Superior temporal gyrus (tissue), 1 donor: Measurements from ENCODE around the gene GOLGA8M.
"Not testable (repeated sequence)": the region's sequence is repeated elsewhere in the genome, so short reads cannot be mapped to it uniquely, and the experiment has no call there.

Experiments
- DNase-seq: peaks from one replicate; pipeline ENCODE4 v3.0.0-alpha.2; 2016; ENCODE audit errors: extremely low spot score

The GOLGA8M gene, protein sequence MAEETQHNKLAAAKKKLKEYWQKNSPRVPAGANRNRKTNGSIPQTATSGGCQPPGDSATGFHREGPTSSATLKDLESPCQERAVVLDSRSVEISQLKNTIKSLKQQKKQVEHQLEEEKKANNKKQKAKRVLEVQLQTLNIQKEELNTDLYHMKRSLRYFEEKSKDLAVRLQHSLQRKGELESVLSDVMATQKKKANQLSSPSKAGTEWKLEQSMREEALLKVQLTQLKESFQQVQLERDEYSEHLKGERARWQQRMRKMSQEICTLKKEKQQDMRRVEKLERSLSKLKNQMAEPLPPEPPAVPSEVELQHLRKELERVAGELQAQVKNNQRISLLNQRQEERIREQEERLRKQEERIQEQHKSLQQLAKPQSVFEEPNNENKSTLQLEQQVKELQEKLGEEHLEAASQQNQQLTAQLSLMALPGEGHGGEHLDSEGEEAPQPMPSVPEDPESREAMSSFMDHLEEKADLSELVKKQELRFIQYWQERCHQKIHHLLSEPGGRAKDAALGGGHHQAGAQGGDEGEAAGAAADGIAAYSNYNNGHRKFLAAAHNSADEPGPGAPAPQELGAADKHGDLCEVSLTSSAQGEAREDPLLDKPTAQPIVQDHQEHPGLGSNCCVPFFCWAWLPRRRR

DNA sequence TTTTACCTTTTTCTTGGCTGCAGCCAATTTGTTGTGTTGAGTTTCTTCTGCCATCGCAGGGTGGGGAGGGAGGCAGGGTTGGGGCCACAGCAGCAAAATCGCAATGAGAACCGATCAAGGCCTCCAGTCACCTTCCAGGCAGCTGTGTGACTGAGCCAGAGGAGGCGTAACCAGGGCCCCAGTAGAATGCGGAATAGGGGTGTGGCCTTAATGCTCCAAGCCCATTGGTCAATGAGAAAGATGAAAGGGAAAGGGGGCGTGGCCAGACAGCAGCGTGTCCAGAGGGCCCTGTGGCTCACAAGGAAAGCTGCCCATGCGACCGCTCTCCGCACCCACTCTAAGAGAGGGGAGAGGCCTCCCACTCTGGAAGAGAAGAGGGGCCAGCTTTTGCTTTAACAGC is at the start of gene GOLGA8M:
TSS of gene GOLGA8M (minus strand) at position 152 of the 400 bp plus-strand sequence. CDS start at position 54, 98 bp downstream.
- DNase-seq, result not testable (repeated sequence)

DNA sequence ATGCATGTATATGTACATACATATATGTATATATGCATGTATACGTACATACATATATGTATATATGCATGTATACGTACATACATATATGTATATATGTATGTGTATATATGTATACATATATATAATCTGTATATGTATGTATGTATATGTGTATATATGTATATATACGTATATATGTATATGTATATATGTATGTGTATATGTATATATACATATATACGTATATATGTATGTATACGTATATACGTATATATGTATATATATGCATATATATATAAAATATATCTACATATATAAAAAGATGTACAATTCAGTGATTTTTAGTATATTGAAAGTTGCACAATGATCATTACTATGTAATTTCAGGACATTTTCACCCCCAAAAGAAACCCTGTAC is 30.7 kb upstream of the GOLGA8M start:
- not testable (repeated sequence) for DNase-seq

DNA sequence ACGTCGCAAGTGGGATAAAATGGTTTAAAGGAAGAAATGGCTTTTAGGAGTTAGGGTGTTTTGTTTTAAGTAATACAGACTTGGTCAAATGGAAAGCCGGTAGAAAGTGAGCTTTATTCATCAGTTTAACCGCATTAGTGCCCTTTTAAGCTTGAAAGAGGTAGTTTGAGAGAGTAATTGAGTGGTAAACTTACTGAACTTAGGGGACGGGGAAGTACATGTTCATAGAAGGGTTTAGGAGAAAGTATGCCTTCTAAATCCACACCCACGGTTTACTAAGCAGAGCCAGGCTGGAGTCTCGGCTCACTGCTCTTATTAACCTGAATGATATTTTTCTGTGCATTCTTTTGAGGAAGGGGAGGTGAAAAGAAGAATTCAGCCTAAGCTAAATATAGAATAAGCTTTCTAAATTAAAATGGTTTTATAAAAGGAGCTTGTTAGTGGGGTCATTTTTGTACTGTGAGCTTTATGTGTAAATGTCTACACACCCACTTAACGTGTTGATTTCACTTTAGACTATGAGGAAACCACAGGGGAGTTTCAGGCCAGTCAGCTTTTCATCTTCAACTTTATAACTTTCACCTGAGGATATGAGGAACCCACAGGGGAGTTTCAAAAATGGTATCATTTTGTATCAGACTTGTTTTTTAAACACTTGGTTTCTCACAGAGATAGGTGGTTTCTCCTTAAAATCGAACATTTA is 26.5 kb upstream of the GOLGA8M start:
- DNase-seq, result not testable (repeated sequence)

DNA sequence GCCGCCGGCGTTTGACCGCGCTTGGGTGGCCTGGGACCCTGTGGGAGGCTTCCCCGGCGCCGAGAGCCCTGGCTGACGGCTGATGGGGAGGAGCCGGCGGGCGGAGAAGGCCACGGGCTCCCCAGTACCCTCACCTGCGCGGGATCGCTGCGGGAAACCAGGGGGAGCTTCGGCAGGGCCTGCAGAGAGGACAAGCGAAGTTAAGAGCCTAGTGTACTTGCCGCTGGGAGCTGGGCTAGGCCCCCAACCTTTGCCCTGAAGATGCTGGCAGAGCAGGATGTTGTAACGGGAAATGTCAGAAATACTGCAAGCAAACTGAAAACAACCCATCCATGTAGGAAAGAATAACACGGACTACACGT is 26.0 kb upstream of the GOLGA8M start:
- DNase-seq, result not testable (repeated sequence)

DNA sequence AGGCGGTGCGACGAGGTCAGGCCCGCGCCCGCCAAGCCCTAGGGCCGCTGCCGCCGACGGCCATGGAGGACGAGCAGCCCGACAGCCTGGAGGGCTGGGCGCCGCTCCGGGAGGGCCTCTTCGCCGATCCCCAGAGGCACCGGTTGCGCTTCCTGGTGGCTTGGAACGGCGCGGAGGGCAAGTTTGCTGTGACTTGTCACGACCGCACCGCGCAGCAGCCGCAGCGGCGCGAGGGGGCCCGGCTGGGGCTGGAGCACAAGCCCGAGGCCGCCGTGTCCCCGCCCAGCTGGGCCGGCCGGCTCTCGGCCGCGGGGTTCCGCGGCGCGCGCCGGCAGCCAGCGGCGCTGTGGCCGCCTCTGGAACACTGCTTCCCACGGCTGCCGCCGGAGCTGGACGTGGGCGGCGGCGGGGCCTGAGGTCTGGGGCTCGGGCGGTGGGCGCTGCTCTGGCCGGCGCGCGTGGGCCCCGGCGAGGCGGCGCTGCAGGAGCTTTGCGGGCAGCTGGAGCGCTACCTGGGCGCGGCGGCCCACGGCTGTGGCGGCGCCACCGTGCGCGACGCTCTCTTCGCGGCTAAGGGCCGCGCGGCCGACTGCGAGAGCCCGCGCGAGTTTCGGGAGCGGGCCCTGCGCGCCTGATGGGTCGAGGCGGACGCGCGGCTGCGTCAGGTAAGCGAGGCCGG is 25.4 kb upstream of the GOLGA8M start:
- peak; percentile 21 for DNase-seq

DNA sequence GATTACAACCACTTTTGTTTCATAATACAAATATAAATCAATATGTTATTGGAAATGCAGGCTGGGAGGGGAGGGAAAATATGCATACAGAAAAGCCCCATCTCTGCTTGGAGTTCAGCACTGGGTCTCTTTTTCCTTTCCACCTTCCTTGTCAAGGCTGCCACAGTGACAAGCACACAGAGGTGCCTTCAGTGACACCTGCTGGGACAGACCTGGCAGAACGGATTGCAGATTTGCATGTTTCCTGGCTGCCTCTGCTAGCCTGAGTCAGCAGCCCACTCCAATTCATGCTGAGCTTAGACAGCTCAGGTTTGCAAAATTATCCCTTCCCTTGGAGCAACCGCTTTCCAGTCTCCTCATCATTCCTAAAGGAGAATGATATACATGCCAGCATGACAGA is 15.8 kb upstream of the GOLGA8M start:
- not testable (repeated sequence) for DNase-seq

DNA sequence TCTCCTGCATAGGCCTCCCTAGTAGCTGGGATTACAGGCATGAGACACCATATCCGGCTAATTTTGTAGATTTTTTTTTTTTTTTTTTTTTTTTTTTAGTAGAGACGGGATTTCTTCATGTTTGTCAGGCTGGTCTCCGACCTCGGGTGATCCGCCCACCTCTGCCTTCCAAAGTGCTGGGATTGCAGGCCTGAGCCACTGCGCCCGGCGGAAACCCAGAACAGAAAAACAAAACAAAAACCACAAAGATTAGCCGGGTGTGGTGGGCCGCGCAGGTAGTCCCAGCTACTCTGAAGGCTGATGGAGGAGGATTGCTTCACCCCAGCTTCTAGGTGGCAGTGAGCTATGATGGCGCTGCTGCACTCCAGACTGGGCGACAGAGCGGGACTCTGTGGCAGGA is 14.8 kb upstream of the GOLGA8M start:
- DNase-seq, result not testable (repeated sequence)

DNA sequence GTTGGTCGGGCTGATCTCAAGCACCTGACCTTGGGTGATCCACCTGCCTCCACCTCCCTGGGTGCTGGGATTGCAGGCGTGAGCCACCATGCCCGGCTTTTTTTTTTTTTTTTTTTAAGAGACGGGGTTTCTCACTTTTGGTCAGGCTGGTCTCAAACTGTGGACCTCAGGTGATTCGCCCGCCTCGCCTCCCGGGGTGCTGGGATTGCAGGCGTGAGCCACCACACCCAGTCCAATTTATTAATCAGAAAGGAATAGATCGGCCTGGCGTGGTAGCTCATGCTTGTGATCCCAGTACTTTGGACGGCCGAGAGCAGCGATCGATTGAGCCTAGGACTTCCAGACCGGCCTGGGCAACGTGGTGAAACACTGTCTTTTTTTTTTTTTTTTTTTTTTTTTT is 13.9 kb upstream of the GOLGA8M start:
- DNase-seq, result no peak

DNA sequence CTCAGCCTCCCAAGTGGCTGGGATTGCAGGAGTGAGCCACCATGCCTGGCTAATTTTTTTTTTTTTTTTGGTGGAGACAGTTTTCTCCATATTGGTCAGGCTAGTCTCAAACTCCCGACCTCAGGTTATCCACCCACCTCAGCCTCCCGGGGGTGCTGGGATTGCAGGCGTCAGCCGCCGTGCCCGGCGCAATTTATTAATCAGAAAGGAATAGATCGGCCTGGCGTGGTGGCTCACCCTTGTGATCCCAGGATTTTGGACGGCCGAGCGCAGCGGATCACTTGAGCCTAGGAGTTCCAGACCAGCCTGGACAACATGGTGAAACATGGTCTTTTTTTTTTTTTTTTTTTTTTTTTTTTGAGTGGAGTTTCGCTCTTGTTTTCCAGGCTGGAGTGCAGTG is 13.3 kb upstream of the GOLGA8M start:
- no peak for DNase-seq

DNA sequence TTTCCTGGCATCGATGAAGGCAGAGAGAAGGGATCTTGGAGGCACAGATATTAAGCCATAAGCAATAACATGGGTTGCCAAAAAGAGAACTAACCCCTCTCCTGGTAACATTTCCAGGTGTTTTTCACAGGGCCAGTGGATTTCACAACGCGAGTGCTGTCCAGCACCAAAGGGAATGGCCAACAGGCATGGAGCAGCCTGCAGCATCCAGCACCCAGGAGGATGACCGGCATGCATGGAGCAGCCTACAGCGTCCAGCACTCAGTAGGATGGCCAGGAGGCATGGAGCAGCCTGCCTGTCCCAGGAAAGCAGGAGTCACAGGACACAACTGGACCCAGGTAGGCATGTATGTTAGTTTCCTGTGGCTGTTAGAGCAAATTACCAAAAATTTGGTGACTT is 11.8 kb upstream of the GOLGA8M start:
- not testable (repeated sequence) for DNase-seq

DNA sequence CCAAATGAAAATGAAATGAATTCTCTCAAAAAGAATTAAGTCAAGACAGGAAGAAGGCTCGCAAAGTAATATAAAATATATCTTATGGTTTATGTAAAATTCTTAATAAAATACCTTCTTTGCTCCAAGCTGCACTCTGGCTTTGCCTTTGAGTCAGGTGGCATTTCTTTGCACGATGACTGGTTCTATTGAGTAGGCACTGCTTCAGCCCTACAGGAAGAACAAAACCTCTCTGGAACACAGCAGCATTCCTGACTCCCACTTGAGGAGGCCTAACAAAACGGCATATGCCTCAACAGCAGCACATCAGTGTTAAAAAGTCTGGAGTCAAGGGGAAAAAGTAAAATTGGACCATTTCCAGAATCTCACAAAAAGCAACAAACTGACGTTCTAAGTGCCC is 7.4 kb upstream of the GOLGA8M start:
- DNase-seq, result not testable (repeated sequence)

DNA sequence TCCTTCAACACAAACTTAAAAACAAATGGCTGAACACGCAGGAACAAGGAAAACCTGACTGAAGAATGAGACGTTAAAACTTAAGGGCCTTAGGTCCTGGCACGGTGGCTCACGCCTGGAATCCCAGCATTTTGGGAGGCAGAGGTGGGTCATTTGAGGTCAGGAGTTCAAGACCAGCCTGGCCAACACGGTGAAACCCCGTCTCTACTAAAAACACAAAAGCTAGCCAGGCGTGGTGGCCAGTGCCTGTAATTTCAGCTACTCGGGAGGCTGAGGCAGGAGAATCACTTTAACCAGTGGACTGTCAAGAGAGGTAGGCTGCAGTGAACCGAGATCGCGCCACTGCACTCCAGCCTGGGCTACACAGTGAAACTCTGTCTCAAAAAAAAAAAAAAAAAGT is 6.4 kb upstream of the GOLGA8M start:
- DNase-seq, result not testable (repeated sequence)

DNA sequence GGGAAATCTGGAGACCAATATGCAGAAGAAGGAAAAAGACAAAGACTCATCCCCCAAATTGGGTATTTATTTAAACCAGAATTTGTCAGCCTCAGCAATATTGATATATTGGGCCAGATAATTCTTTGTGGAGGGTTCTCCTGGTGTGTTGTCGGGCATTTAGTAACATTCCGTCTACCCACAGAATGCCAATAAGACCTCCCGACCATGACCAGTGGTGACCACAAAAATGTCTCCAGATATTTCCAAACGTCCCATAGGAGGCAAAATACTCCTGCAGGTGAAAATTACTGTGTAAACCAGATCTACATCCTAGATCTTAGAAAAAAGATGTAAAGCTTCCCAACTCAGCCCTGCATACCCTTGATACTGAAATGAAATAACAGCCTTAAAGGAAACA is 2.0 kb upstream of the GOLGA8M start:
- not testable (repeated sequence) for DNase-seq

DNA sequence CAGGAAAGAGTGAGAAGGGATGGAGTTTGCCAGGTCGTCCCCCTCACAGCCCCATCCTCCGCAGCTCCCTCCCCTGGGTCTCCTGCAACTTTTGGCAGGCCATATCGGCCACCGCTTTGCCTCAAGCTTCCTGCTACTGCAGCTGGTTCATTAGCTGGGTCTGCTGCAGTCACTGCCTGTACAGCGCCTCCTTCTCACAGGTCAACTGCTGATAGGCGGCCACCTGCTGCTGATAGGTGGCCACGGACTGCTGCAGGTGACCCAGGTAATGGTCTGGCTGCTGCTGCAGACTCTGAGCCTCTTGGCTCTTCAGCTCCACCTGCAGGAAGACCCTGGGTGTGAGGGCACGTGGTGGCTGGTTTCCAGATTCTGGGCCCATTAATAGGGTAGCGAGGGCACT is 8.3 kb downstream of the GOLGA8M start:
- not testable (repeated sequence) for DNase-seq

DNA sequence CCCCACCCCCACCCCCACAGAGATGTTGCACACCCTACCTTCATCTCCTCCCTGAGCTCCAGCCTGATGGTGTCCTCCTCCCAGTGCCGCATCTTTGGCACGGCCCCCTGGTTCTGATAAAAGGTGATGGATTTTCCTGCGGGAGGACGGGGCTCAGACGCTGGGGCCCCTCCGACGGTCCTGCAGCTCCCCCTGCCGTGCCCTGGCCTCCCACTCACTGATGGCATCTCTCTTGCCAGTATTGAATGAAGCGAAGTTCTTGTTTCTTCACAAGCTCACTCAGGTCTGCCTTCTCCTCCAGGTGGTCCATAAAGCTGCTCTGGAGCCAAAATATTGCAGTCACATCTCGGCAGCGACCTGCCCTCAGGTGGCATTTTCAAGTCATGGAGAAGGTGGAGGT is 9.8 kb downstream of the GOLGA8M start:
- DNase-seq, result not testable (repeated sequence)

DNA sequence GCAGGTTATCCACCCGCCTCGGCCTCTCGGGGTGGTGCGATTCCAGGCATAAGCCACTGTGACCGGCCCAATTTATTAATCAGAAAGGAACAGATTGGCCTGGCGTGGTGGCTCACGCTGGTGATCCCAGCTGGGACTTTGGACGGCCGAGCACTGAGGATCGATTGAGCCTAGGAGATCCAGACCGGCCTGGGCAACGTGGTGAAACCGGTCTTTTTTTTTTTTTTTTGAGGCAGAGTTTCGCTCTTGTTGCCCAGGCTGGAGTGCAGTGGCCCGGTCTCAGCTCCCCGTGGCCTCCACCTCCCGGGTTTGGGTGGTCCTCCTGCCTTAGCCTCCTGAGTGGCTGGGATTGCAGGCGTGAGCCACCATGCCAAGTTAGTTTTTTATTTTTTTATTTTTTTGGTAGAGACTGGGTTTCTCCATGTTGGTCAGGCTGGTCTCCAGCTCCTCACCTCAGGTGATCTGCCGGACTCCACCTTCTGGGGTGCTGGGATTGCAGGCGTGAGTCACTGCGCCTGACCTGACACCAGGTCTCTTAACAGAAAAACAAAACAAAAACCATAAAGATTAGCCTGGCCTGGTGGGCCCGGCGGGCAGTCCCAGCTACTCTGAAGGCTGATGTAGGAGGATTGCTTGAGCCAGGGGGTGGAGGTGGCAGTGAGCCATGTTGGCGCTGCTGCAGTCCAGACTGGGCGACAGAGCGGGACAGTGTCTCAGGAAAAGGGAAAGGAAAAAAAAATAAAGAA is 18.0 kb downstream of the GOLGA8M start:
- DNase-seq, result peak; percentile 7

DNA sequence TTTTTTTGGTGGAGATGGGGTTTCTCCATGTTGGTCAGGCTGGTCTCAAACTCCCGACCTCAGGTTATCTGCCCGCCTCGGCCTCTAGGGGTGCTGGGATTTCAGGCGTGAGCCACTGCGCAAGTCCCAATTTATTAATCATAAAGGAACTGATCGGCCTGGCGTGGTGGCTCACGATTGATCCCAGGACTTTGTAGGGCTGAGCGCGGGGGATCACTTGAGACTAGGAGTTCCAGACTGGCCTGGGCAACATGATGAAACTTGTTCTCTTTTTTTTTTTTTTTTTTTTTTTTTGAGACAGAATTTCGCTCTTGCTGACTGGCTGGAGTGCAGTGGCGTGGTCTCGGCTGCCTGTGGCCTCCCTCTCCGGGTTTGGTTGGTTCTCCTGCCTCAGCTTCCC is 19.2 kb downstream of the GOLGA8M start:
- DNase-seq, result not testable (repeated sequence)

DNA sequence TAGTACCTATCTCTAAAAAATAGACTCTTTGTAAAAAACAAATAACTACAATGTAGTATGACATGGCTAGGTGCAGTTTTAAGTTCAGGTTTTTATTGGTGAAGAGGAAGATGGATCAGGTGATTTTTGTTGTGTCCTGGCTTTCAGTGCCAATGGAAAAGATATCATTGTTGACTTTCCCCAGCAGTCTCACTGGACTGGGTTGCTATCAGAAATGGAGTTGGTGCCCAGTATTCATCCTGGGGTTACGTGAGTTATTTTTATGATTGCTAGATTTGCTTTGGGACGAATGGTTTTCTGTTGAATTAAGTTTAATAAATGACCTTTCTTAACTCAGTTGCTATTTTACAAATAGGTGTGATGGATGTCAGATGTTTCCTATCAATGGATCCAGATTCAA is 38.7 kb downstream of the GOLGA8M start:
- DNase-seq, result not testable (repeated sequence)

DNA sequence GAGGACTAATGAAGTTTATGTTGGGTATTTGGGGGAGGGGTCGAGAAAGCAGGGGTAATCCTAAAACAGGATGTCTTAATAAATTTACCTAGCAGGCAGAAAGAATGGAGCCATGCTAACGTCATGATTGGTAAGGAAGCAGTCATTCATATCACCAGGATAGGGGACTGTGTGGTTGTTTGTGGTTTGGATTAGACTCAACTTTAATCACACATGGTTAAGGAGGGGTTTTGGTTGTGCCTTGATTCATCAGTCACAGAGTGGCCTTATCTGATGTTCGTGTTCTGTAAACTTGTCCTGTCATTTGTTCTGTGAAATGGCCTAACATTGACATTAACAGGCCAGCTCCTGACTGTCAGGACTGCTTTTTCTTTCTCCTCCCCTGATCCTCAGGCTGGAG is 40.1 kb downstream of the GOLGA8M start:
- DNase-seq, result not testable (repeated sequence)

DNA sequence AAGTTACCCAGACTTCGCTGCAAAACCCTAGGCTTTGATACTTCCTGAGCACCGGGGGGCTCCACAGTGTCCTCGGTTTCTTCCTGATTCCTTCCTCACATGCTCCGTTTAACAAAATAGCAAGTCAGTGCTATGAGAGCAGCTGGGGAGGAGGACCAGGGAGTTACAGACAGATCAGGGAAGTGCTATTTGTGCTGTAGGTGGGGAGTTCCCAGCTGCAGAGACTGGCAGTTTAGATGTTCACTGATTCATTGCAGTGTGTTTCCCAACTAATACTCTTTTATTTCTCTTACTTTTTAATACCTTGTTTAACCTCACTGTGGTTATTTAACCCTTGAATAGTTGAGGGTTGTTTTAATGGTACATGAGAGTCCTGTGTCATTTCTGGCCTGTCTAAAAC is 45.8 kb downstream of the GOLGA8M start:
- DNase-seq, result not testable (repeated sequence)

DNA sequence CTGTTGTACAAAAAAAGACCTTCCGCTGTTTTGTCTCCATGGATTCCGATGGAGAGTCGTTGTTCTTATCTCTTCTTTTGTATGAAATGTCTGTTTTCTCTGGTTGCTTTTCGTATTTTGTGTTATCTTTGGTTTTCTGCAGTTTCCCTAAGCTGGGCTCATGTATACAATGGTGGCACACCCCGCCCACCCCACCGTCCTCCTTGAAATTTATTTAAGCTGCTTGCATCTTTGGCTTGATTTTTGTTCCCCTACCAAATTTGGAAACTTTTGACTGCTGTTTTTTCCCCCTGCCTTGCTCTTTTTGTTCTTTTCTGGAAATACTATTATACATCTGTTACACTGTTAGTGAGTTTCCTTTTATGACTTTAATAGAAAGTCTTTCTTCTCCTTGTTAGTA is 47.6 kb downstream of the GOLGA8M start:
- DNase-seq, result peak; percentile 1
